Measurements from ENCODE around the gene RGS16. TPM values are rescaled to one million over a fixed set of nuclear protein-coding genes. Genes with fewer than 3 reads are reported as not detected.
"Not testable (repeated sequence)": the region's sequence is repeated elsewhere in the genome, so short reads cannot be mapped to it uniquely, and the experiment has no call there.

Gene RGS16
- total and polyA plus RNA-seq, 2 of the 13 experiments (the other 11 are each of a cell fraction or from before 2014, with no cell fraction given): not detected

DNA sequence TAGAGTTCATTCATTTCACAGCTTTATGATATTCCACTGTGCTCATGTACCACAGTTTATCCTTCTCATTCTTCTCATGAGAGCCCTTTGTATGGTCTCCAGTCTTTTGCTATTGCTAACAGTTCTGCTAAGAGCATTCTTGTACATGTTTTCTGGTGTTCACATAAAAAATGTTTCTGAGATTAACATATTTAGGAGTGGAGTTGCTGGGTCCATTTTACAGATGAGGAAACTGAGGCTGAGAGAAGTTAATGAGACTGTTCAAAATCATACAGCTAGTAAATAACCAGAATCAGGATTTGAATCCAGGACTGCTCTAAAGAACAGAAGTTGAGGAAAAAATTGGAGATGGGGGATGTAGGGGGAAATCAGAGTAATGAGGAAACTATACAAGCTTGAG is 28.8 kb upstream of the RGS16 start:
- H3K4me3 ChIP-seq (replicated peaks in 1 of 3; ENCODE audit: insufficient read depth in 1 of 3, low read depth in 2 of 3, low read length in 3 of 3): no peak overlapping the region
- H3K4me1 ChIP-seq (ENCODE audit: insufficient read depth, low read length): no peaks in the 10 kb centered on the region
- no peaks in the 10 kb centered on the region for H3K36me3 ChIP-seq (replicated peaks in 1 of 2; ENCODE audit: control insufficient read depth in 1 of 2, insufficient read depth in 2 of 2, low read length in 2 of 2)
- H3K27me3 ChIP-seq (ENCODE audit: control insufficient read depth in 1 of 2, insufficient read depth in 2 of 2, low read length in 2 of 2): peaks cover 0 to 8% of the 10 kb centered on the region in 2 experiments; a peak in 1 of 5 replicates
- H3K4me2 ChIP-seq (ENCODE audit: low read depth, low read length): no peak overlapping the region
- no peak overlapping the region for H2AFZ ChIP-seq (ENCODE audit: low read length)
- DNase-seq (ENCODE audit: low spot score) (no peak), FAIRE-seq (no peak), ATAC-seq (no peak)
- ChIA-PET CTCF (ENCODE audit: low intra/inter-chr PET ratio, low total read pairs) (no interaction called here), POLR2A (no interaction called here)
- no peak overlapping the region for H3K27ac ChIP-seq (ENCODE audit: extremely low read length, insufficient read depth, low read length)
- in situ Hi-C loops (cut with HindIII; ENCODE audit: extremely low pct_ligation_motif_present, low pct_unique_long_range_greater_than_20kb) (no loop called here), intact Hi-C loops (cut with micrococcal nuclease; ENCODE audit: unreplicated experiment) (loop anchor here (10.0 kb wide), 1 partner anchor 1472 kb away; no protein-coding TSS in a partner anchor)
- no TSS peak for BruUV-seq (replicated peaks)
- H3K79me2 ChIP-seq (ENCODE audit: insufficient read depth, low read length): no peaks in the 10 kb centered on the region
- H3K9me3 ChIP-seq (ENCODE audit: low read length): no peaks in the 10 kb centered on the region
- H4K20me1 ChIP-seq (ENCODE audit: insufficient read depth, low read length): no peaks in the 10 kb centered on the region
- no peak overlapping the region for H3K9ac ChIP-seq (ENCODE audit: insufficient read depth, low read depth, low read length)
- TF ChIP-seq ZNF629 (CRISPR knock-in tag; conservative IDR thresholded peaks at IDR 0.05) (no peak), PRDM15 (CRISPR knock-in tag; IDR thresholded peaks at IDR 0.05) (no peak), THAP11 (CRISPR knock-in tag; IDR thresholded peaks at IDR 0.05) (no peak), PREB (CRISPR knock-in tag; IDR thresholded peaks at IDR 0.05) (no peak), SMAD1 (CRISPR knock-in tag; IDR thresholded peaks at IDR 0.05; ENCODE audit: borderline replicate concordance, low read depth) (no peak), ZNF724P (CRISPR knock-in tag; IDR thresholded peaks at IDR 0.05; ENCODE audit: borderline replicate concordance) (no peak), MXD4 (CRISPR knock-in tag; IDR thresholded peaks at IDR 0.05) (no peak), ADNP (CRISPR knock-in tag; IDR thresholded peaks at IDR 0.05) (no peak), ZNF20 (CRISPR knock-in tag; IDR thresholded peaks at IDR 0.05) (no peak), PRDM4 (CRISPR knock-in tag; IDR thresholded peaks at IDR 0.05; ENCODE audit: borderline replicate concordance) (no peak), HNRNPK (IDR thresholded peaks at IDR 0.05; ENCODE audit: low read depth, low read length, poor library complexity, severe bottlenecking) (no peak), ZNF256 (CRISPR knock-in tag; conservative IDR thresholded peaks at IDR 0.05) (no peak)

GRCh38 chr1:182632441-182632857 is 28.3 kb upstream of the RGS16 start:
- DNase-seq (ENCODE audit: low spot score); FAIRE-seq; H3K79me2 ChIP-seq (ENCODE audit: insufficient read depth, low read length); H3K27ac ChIP-seq (ENCODE audit: extremely low read length, insufficient read depth, low read length); H3K36me3 ChIP-seq (replicated peaks in 1 of 2; ENCODE audit: control insufficient read depth in 1 of 2, insufficient read depth in 2 of 2, low read length in 2 of 2); H3K4me1 ChIP-seq (ENCODE audit: insufficient read depth, low read length); in situ Hi-C loops (cut with HindIII; ENCODE audit: extremely low pct_ligation_motif_present, low pct_unique_long_range_greater_than_20kb); H3K9ac ChIP-seq (ENCODE audit: insufficient read depth, low read depth, low read length); H3K27me3 ChIP-seq (ENCODE audit: control insufficient read depth in 1 of 2, insufficient read depth in 2 of 2, low read length in 2 of 2); H3K4me2 ChIP-seq (ENCODE audit: low read depth, low read length); POLR2A ChIA-PET; H2AFZ ChIP-seq (ENCODE audit: low read length); H3K4me3 ChIP-seq (replicated peaks in 1 of 3; ENCODE audit: insufficient read depth in 1 of 3, low read depth in 2 of 3, low read length in 3 of 3); CTCF ChIA-PET (ENCODE audit: low intra/inter-chr PET ratio, low total read pairs); H3K9me3 ChIP-seq (ENCODE audit: low read length); ATAC-seq; BruUV-seq (replicated peaks); H4K20me1 ChIP-seq (ENCODE audit: insufficient read depth, low read length): not testable (repeated sequence)
- 13% methylated on average over 12 of the region's 12 CpGs for WGBS (ENCODE audit: low lambda C conversion rate)
- intact Hi-C loops (cut with micrococcal nuclease; ENCODE audit: unreplicated experiment): loop anchor here (10.0 kb wide), 1 partner anchor 1472 kb away; no protein-coding TSS in a partner anchor
